Progenitor cell of endocrine pancreas (in vitro differentiated cells): ENCODE results near the gene FAM200B. TPM values are rescaled to one million over a fixed set of nuclear protein-coding genes. Genes with fewer than 3 reads are reported as not detected.
"Not testable (repeated sequence)": the region's sequence is repeated elsewhere in the genome, so short reads cannot be mapped to it uniquely, and the experiment has no call there.

Experiments
- DNase-seq: peaks from one replicate; pipeline ENCODE4 v3.0.0; 2021; ENCODE audit warnings: low spot score; ENCODE audit not compliant: unreplicated experiment
- H3K27ac Mint-ChIP-seq: 2 replicates; pipeline ENCODE4 v1.8.0; 2021; ENCODE audit warnings: mild to moderate bottlenecking, moderate library complexity, mixed read lengths
- H3K27me3 Mint-ChIP-seq: 2 replicates; pipeline ENCODE4 v1.8.0; 2021; ENCODE audit warnings: mixed read lengths
- H3K36me3 Mint-ChIP-seq: 2 replicates; pipeline ENCODE4 v1.8.0; 2022; ENCODE audit warnings: mixed read lengths; ENCODE audit not compliant: insufficient read depth
- H3K4me1 Mint-ChIP-seq: 2 replicates; pipeline ENCODE4 v1.8.0; 2021; ENCODE audit warnings: low read depth, mixed read lengths
- H3K4me3 Mint-ChIP-seq: 2 replicates; pipeline ENCODE4 v1.8.0; 2021; ENCODE audit warnings: low read depth, mild to moderate bottlenecking, moderate library complexity, mixed read lengths
- H3K9me3 Mint-ChIP-seq: 2 replicates; pipeline ENCODE4 v1.8.0; 2021; ENCODE audit warnings: low read depth, mixed read lengths
- CTCF ChIP-seq: fragments of 200-600 bp; sonication (generic); IDR thresholded peaks from one replicate; pipeline ENCODE4 v1.5.0; 2021; ENCODE audit warnings: antibody characterized with exemption, mild to moderate bottlenecking; ENCODE audit not compliant: unreplicated experiment
- total RNA-seq: library from RNA; stranded (reverse); gene quantifications from 2 replicates; pipeline ENCODE4 v1.2.1, GENCODE V29; 2021

The FAM200B gene
- total RNA-seq, 1 donor from 2014 or later: 29.0 TPM

DNA sequence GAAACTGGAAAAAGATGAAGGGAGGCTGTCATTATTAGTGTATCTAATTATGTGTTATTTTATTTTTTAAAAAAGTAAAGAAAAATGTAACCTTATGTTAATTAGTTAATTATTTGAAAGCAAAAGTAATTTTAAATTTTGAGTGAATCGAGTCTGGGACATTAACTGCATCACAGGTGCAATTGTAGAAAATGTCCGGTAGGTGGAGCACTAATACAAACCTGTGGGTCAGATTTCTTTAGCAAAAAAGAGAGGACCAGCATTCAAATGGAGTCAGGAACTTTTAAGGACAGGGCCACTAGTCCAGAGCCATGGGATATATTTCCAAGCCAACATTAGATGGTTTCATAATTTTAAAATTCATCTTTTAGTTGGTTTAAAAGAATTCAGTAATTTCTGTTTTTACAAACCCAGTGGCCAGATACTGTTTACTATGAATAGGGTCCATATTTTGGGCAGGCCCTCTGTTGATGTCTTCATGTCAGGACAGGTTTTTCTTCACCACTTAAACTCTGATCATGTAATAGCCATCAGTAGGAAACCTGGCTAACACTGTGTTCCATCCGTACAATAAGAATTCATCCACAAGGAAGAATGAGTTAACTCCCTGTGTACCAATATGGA, 48.4 kb downstream of the FAM200B start:
- no peak for DNase-seq
- H3K9me3 Mint-ChIP-seq: no peaks in the 10 kb centered on the region
- no peak overlapping the region for H3K27ac Mint-ChIP-seq

DNA sequence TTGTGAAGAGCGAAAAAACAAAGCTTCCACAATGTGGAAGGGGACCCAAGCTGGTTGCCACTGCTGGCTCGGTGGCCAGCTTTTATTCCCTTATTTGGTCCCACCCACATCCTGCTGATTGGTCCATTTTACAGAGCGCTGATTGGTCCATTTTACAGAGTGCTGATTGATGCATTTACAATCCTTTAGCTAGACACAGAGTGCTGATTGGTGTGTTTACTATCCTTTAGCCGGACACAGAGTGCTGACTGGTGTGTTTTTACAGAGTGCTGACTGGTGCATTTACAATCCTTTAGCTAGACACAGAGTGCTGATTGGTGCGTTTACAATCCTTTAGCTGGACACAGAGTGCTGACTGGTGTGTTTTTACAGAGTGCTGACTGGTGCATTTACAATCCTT, 51.4 kb downstream of the FAM200B start:
- DNase-seq, H3K36me3 Mint-ChIP-seq, H3K27ac Mint-ChIP-seq, H3K9me3 Mint-ChIP-seq, H3K4me1 Mint-ChIP-seq, H3K4me3 Mint-ChIP-seq, H3K27me3 Mint-ChIP-seq: not testable (repeated sequence)

More for the DNA sequence above, 48.4 kb downstream of the FAM200B start:
- Mint-ChIP-seq H3K4me3 (no peak overlapping the region), H3K27me3 (no peaks in the 10 kb centered on the region), H3K4me1 (no peaks in the 10 kb centered on the region), H3K36me3 (no peaks in the 10 kb centered on the region)
- TF ChIP-seq CTCF: peak; percentile 83

DNA sequence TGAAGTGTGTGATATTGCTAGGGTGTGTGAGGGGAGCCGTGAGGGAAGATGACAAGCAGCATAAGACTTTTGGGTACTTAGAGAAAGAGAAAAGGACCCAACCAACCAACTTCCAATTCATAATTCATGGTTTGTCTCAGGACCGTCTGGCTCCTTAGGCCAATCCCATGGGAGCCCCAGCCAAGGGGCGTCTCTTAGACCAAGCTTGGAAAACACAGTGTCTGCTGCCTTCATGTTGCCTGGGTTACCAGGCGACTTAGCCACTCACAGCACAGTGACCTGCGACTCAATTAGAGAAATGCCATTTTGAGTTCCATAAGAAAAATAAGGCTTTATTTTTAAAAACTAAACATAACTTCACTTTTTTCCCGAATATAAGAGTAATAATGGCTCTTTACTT, 53.9 kb downstream of the FAM200B start:
- Mint-ChIP-seq H3K9me3 (no peaks in the 10 kb centered on the region), H3K27me3 (no peaks in the 10 kb centered on the region), H3K36me3 (no peaks in the 10 kb centered on the region), H3K4me3 (no peak overlapping the region), H3K27ac (no peak overlapping the region), H3K4me1 (no peaks in the 10 kb centered on the region)
- DNase-seq: no peak
- no peak for TF ChIP-seq CTCF

GRCh38 chr4:15736514-15737050, 55.0 kb downstream of the FAM200B start:
- H3K36me3 Mint-ChIP-seq: no peaks in the 10 kb centered on the region
- H3K4me3 Mint-ChIP-seq: no peak overlapping the region
- no peak overlapping the region for H3K27ac Mint-ChIP-seq
- no peak for TF ChIP-seq CTCF
- no peaks in the 10 kb centered on the region for H3K9me3 Mint-ChIP-seq
- DNase-seq: no peak
- no peaks in the 10 kb centered on the region for H3K27me3 Mint-ChIP-seq
- no peaks in the 10 kb centered on the region for H3K4me1 Mint-ChIP-seq

- no peak for TF ChIP-seq CTCF
- DNase-seq: no peak
- H3K27ac Mint-ChIP-seq: no peak overlapping the region
Observed at GRCh38 chr4:15737255-15737654, 55.6 kb downstream of the FAM200B start.

GRCh38 chr4:15738877-15739276, 57.2 kb downstream of the FAM200B start:
- H3K9me3 Mint-ChIP-seq: peaks cover 3% of the 10 kb centered on the region
- no peak for DNase-seq
- H3K4me1 Mint-ChIP-seq: no peaks in the 10 kb centered on the region
- no peaks in the 10 kb centered on the region for H3K27me3 Mint-ChIP-seq
- H3K4me3 Mint-ChIP-seq: no peak overlapping the region
- no peaks in the 10 kb centered on the region for H3K36me3 Mint-ChIP-seq
- TF ChIP-seq CTCF: no peak
- no peak overlapping the region for H3K27ac Mint-ChIP-seq

More at GRCh38 chr4:15737255-15737654, 55.6 kb downstream of the FAM200B start:
- Mint-ChIP-seq H3K4me3 (no peak overlapping the region), H3K9me3 (peaks cover 2% of the 10 kb centered on the region), H3K36me3 (no peaks in the 10 kb centered on the region), H3K27me3 (no peaks in the 10 kb centered on the region), H3K4me1 (no peaks in the 10 kb centered on the region)
